Breast epithelium (tissue), 4 donors: ENCODE results near the gene PYROXD2. TPM values are rescaled to one million over a fixed set of nuclear protein-coding genes. Genes with fewer than 3 reads are reported as not detected.

Source experiments
- DNase-seq, 2 donors: peaks; one replicate each; pipeline ENCODE4 v3.0.0-alpha.2; 2019; ENCODE audit warnings: low spot score in 2 of 2
- H3K27ac ChIP-seq, 2 donors: fragments of 200-600 bp; sonication (generic) in 1 of 2; one replicate each; pipeline ENCODE4 v1.5.1; 2016 to 2019; ENCODE audit warnings: mild to moderate bottlenecking in 1 of 2
- H3K27me3 ChIP-seq, 2 donors: fragments of 200-600 bp; sonication (generic) in 1 of 2; one replicate each; pipeline versions ENCODE4 v1.5.1 to v1.6.0; 2017 to 2019; ENCODE audit warnings: control low read depth in 1 of 2, mild to moderate bottlenecking in 1 of 2
- H3K36me3 ChIP-seq: fragments of 200-600 bp; one replicate; pipeline ENCODE4 v1.5.1; 2019
- H3K4me1 ChIP-seq, 2 donors: fragments of 200-600 bp; sonication (generic); one replicate each; pipeline ENCODE4 v1.5.1; 2016 to 2019; ENCODE audit warnings: control low read depth in 1 of 2
- H3K4me3 ChIP-seq, 3 donors: fragments of 200-600 bp; sonication (generic); 1 replicate in 2 of 3; 2 replicates in 1 of 3; pipeline ENCODE4 v1.5.1; 2016 to 2019; ENCODE audit warnings: mild to moderate bottlenecking in 3 of 3, moderate library complexity in 2 of 3
- H3K9me3 ChIP-seq, 2 donors: fragments of 200-600 bp; sonication (generic) in 1 of 2; one replicate each; pipeline ENCODE4 v1.5.1; 2016 to 2019; ENCODE audit warnings: control low read depth in 1 of 2
- POLR2A ChIP-seq: fragments of 450-650 bp; IDR thresholded peaks from one replicate; pipeline ENCODE4 v1.6.1; 2016; ENCODE audit warnings: antibody characterized with exemption, mild to moderate bottlenecking, moderate library complexity
- POLR2AphosphoS5 ChIP-seq, 3 donors: sonication (generic); formaldehyde crosslinking; IDR thresholded peaks; one replicate each; pipeline ENCODE4 v1.6.1; 2017; ENCODE audit warnings: antibody characterized with exemption in 3 of 3
- intact Hi-C: fragments of 100-400 bp; cut with DNase I; formaldehyde crosslinking; loops from one replicate; pipeline ENCODE4 v1.15.1; 2023; ENCODE audit warnings: low total_unique reads
- total RNA-seq, 3 donors: library from RNA; depleted of rRNA; stranded (reverse); fragments of >200 nt; gene quantifications; one replicate each; pipeline ENCODE4 v1.1.0, GENCODE V29; 2016
- TF ChIP-seq, protein P1 (sequence below), 3 donors: fragments of 450-650 bp; IDR thresholded peaks; one replicate each; pipeline ENCODE4 v1.5.1; 2016 to 2017; ENCODE audit warnings: antibody characterized with exemption in 3 of 3, mild to moderate bottlenecking in 3 of 3, moderate library complexity in 3 of 3

The PYROXD2 gene
- total RNA-seq, 3 donors from 2014 or later = 13.2 to 20.0 (median 17.4) TPM

GRCh38 chr10:98382691-98383101 lies 32.3 kb downstream of the PYROXD2 start:
- TF ChIP-seq POLR2A = no peak
- DNase-seq = no peak
- no peak overlapping the region for H3K27ac ChIP-seq
- no peaks in the 10 kb centered on the region for H3K36me3 ChIP-seq
- H3K4me1 ChIP-seq = no peaks in the 10 kb centered on the region
- H3K27me3 ChIP-seq = no peaks in the 10 kb centered on the region
- no peak overlapping the region for H3K4me3 ChIP-seq
- no peaks in the 10 kb centered on the region for H3K9me3 ChIP-seq
- intact Hi-C loops = no loop called here

DNA sequence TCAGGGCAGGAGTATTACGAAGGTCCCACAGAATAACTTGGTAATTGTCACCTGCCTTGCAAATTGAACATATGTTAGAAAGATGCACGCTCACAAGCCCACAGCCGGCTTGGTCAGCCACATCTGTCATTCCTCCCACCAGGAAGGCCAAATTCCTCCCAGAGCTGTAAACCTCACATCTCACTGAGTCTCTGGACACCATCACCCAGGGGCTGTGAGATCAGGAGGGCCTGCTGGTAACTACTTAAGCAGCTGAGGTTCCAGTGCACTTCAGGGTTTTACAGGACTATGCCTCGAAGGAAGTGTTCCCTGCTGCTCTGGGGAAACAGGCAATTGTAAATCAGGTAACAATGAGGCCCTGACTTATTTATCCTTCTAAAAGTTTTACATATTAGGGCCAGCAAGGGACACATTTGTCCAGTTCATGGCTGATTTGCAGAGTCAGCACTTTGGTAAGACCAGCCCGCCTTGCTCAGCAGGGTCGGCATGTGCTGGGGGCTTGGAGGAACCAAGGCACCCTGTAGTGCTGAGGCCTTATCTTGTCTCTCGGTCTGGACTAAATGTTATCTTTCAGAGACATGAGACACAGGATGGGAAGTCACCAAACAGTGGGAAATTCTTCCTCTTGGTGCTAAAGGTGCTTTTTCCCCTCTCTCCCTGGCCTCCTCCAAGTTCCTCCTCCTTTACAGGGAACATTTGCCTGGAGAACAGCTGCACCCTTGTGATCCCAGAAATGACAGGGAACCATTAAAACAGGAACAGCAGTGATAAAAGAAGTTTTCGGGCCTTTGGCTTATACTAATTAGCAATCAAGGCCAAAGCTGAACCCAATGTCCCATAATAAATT lies 34.3 kb downstream of the PYROXD2 start:
- no peaks in the 10 kb centered on the region for H3K9me3 ChIP-seq
- intact Hi-C loops = no loop called here
- DNase-seq = no peak

DNA sequence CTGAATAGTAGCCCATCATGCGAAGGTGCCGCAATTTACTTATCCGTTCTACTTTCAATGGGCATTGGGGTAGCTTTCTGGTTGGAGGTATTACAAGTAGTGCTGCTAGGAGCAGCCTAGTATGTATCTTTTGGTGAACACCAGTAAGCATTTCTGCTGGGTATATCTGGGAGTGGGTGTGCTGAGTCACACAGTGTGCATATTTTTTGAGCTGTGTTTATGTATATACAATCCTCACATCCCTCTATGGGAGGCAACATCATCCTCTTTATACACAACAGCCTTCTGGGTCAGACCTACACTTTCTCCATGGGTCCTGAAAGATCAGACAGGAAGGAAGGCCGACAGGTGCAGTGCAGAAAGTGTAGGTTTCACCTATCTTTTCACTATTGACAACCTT lies 36.3 kb downstream of the PYROXD2 start:
- no peak overlapping the region for H3K27ac ChIP-seq
- H3K27me3 ChIP-seq = no peaks in the 10 kb centered on the region
- DNase-seq = no peak
- no peak for TF ChIP-seq POLR2A
- TF ChIP-seq, protein P1, sequence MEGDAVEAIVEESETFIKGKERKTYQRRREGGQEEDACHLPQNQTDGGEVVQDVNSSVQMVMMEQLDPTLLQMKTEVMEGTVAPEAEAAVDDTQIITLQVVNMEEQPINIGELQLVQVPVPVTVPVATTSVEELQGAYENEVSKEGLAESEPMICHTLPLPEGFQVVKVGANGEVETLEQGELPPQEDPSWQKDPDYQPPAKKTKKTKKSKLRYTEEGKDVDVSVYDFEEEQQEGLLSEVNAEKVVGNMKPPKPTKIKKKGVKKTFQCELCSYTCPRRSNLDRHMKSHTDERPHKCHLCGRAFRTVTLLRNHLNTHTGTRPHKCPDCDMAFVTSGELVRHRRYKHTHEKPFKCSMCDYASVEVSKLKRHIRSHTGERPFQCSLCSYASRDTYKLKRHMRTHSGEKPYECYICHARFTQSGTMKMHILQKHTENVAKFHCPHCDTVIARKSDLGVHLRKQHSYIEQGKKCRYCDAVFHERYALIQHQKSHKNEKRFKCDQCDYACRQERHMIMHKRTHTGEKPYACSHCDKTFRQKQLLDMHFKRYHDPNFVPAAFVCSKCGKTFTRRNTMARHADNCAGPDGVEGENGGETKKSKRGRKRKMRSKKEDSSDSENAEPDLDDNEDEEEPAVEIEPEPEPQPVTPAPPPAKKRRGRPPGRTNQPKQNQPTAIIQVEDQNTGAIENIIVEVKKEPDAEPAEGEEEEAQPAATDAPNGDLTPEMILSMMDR (IDR thresholded peaks at IDR 0.05) = no peak
- no peaks in the 10 kb centered on the region for H3K36me3 ChIP-seq
- H3K9me3 ChIP-seq = no peaks in the 10 kb centered on the region
- H3K4me1 ChIP-seq = no peaks in the 10 kb centered on the region
- H3K4me3 ChIP-seq = no peak overlapping the region
- intact Hi-C loops = no loop called here

More for the DNA sequence above, 34.3 kb downstream of the PYROXD2 start:
- TF ChIP-seq, protein P1 (IDR thresholded peaks at IDR 0.05) = no peak
- TF ChIP-seq POLR2A (no peak), POLR2AphosphoS5 (IDR thresholded peaks at IDR 0.05) (no peak)
- no peaks in the 10 kb centered on the region for H3K27me3 ChIP-seq
- H3K27ac ChIP-seq = no peak overlapping the region
- no peaks in the 10 kb centered on the region for H3K36me3 ChIP-seq
- no peaks in the 10 kb centered on the region for H3K4me1 ChIP-seq
- no peak overlapping the region for H3K4me3 ChIP-seq

DNA sequence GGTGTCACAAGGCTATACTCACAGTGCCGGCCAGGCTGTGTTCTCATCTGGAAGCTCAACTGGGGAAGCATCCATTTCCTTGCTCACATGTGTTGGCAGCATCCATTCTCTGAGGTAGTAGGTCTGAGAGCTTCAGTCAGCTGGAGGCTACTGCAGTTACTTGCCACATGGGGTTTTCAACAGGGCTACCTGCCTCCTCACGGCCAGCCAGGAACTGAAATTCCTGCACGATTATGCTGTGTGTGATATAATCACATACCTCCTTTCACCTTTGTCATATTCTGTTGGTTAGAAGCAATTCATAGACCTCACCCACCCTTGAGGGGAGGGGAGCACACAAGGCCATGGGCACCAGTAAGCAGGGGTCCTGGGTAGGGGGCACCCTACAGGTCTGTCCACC lies 37.4 kb downstream of the PYROXD2 start:
- intact Hi-C loops = no loop called here
- no peaks in the 10 kb centered on the region for H3K36me3 ChIP-seq
- no peaks in the 10 kb centered on the region for H3K27me3 ChIP-seq
- no peaks in the 10 kb centered on the region for H3K4me1 ChIP-seq
- H3K4me3 ChIP-seq = no peak overlapping the region
- no peak overlapping the region for H3K27ac ChIP-seq
- no peaks in the 10 kb centered on the region for H3K9me3 ChIP-seq
- DNase-seq = no peak
- TF ChIP-seq, protein P1 (IDR thresholded peaks at IDR 0.05) = no peak
- TF ChIP-seq POLR2A (no peak), POLR2AphosphoS5 (IDR thresholded peaks at IDR 0.05) (no peak)

GRCh38 chr10:98377001-98377400 lies 38.0 kb downstream of the PYROXD2 start:
- Histone ChIP-seq H3K4me3 (no peak overlapping the region), H3K27ac (no peak overlapping the region), H3K36me3 (no peaks in the 10 kb centered on the region), H3K27me3 (no peaks in the 10 kb centered on the region), H3K9me3 (no peaks in the 10 kb centered on the region), H3K4me1 (no peaks in the 10 kb centered on the region)
- TF ChIP-seq POLR2AphosphoS5 (IDR thresholded peaks at IDR 0.05) = no peak
- no peak for TF ChIP-seq POLR2A
- TF ChIP-seq, protein P1 (IDR thresholded peaks at IDR 0.05) = no peak
- no peak for DNase-seq
- intact Hi-C loops = no loop called here
